ENCODE results near the gene CHRNA1.

Gene CHRNA1

DNA sequence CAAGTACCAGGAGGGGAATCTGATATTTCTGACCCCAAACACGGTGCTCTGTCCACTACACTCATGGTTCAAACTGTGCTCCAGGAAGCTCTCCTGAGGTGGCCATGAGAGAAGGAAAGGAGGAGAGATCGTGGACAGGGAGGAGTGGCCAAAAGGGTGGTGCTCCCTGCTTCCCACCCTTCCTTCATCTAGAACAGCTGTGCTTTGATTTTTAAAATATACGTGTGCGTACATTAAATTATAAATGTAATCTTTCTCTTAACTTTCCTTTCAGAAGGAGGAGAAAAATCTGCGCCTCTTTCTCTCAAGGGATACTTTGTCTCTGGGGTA is 8.2 kb upstream of the CHRNA1 start:
- ChIA-PET CTCF (interaction anchor here (0.6 to 12.4 kb wide), 29 partner anchors 9 to 293 kb away, joined by 3 to 417 read pairs (median 15); partner anchors contain the start of gene CHN1), POLR2A (interaction anchor here (0.6 to 1.9 kb wide), 2 partner anchors 15 to 66 kb away, joined by 3 to 7 read pairs; no protein-coding TSS in a partner anchor)
- TF ChIP-seq, protein P1, sequence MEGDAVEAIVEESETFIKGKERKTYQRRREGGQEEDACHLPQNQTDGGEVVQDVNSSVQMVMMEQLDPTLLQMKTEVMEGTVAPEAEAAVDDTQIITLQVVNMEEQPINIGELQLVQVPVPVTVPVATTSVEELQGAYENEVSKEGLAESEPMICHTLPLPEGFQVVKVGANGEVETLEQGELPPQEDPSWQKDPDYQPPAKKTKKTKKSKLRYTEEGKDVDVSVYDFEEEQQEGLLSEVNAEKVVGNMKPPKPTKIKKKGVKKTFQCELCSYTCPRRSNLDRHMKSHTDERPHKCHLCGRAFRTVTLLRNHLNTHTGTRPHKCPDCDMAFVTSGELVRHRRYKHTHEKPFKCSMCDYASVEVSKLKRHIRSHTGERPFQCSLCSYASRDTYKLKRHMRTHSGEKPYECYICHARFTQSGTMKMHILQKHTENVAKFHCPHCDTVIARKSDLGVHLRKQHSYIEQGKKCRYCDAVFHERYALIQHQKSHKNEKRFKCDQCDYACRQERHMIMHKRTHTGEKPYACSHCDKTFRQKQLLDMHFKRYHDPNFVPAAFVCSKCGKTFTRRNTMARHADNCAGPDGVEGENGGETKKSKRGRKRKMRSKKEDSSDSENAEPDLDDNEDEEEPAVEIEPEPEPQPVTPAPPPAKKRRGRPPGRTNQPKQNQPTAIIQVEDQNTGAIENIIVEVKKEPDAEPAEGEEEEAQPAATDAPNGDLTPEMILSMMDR (IDR thresholded peaks at IDR 0.05; ENCODE audit: insufficient read depth, low read length, missing control alignments) = no peak
- H3K4me3 ChIP-seq (ENCODE audit: low read depth, low read length) = no peak overlapping the region
- DNase-seq (ENCODE audit: low read depth, low spot score) = no peak

DNA sequence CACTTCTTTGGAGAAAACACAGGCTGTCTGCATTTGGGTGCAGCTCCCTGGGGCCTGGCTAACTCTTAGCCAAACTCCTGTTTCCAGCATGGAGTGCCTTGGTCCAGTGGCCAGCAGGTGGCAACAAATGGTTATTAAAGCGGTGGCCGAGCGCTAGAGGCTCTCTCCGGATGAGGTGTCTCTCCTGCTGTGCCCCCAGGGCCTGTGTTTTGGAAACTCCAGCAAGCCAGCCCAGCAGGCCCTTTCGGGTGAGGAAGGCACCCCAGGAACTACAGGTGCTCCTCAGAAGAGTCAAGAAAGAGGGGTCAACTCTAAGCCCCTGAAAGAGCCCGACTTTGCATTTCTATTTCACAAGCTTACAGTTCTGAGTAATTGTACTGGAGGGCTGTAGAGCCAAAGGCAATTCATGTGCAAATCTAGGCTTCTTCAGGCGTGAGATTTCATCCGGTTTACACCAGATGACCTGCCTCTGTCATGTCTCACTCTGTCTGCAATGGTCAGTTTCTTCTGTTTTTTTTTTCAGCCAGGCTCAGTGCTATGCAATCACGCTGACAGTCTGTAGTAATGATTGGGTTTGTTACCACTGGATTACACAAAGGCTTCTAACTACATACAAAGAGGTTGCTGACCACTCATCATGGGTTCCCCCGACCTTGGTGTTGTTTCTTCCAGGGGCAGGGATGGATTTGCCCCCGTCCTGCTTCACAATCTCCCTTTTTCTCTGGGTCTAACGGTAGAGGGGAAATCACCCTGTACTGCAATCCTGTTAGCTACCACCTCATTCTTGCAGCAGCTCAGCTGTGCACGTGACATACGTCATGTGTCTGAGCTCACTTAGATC is 7.6 kb upstream of the CHRNA1 start:
- H3K4me3 ChIP-seq (ENCODE audit: low read depth, low read length) = no peak overlapping the region
- TF ChIP-seq, protein P1 (IDR thresholded peaks at IDR 0.05; ENCODE audit: insufficient read depth, low read length, missing control alignments) = peak; percentile 86
- DNase-seq (ENCODE audit: low read depth, low spot score) = no peak
- CTCF ChIA-PET = interaction anchor here (0.6 to 12.4 kb wide), 68 partner anchors 7 to 367 kb away, joined by 3 to 417 read pairs (median 5); partner anchors contain the start of gene CHN1
- POLR2A ChIA-PET = interaction anchor here (0.6 to 1.9 kb wide), 5 partner anchors 16 to 218 kb away, joined by 3 to 7 read pairs (median 3); no protein-coding TSS in a partner anchor

DNA sequence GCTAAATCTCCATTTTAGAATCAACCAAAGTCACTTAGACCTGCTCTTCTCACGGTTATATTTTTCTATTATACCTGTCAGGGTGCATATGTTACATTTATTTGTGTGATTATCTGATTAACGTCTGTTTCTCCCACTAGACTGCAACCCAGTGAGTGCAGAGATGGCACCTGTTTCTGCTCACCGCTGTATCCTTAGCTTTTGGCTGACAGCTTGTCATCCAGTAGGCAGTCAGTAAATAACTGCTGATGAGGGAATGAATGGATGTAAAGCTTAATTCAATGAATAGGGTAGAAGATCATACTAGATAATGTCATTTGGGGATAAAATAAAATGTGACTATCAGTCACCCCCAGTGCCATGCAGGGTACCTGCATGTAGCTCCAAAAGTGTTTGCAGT is 6.9 kb upstream of the CHRNA1 start:
- POLR2A ChIA-PET = interaction anchor here (0.7 to 1.9 kb wide), 4 partner anchors 16 to 219 kb away, joined by 3 to 7 read pairs (median 4); no protein-coding TSS in a partner anchor
- no peak for DNase-seq (ENCODE audit: low read depth, low spot score)
- CTCF ChIA-PET = interaction anchor here (0.8 to 12.4 kb wide), 64 partner anchors 8 to 368 kb away, joined by 3 to 417 read pairs (median 6); partner anchors contain the start of gene CHN1
- TF ChIP-seq, protein P1 (IDR thresholded peaks at IDR 0.05; ENCODE audit: insufficient read depth, low read length, missing control alignments) = no peak
- H3K4me3 ChIP-seq (ENCODE audit: low read depth, low read length) = no peak overlapping the region

DNA sequence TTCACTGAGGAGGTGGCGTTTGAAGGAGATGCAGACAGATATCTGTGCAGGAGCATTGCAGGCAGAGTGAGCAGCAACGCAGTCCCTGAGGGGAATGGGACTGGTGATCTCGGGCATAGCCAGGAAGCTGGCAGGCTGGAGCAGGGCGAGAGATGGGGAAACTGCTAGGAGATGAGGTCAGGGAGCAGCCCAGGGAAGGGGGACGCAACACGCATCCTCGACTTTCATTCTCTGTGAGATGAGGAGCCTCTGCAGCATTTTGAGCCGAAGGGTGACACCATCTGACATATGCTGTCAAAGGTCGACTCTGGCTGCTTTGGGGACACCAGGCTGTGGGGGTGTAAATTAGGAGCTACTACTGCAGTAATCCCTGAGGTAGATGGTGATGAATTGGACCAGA is 4.3 kb upstream of the CHRNA1 start:
- CTCF ChIA-PET = interaction anchor here (1.1 to 12.4 kb wide), 4 partner anchors 20 to 223 kb away, joined by 3 to 417 read pairs (median 102); no protein-coding TSS in a partner anchor
- TF ChIP-seq, protein P1 (IDR thresholded peaks at IDR 0.05; ENCODE audit: insufficient read depth, low read length, missing control alignments) = no peak
- DNase-seq (ENCODE audit: low read depth, low spot score) = no peak
- POLR2A ChIA-PET = no interaction called here
- H3K4me3 ChIP-seq (ENCODE audit: low read depth, low read length) = no peak overlapping the region

DNA sequence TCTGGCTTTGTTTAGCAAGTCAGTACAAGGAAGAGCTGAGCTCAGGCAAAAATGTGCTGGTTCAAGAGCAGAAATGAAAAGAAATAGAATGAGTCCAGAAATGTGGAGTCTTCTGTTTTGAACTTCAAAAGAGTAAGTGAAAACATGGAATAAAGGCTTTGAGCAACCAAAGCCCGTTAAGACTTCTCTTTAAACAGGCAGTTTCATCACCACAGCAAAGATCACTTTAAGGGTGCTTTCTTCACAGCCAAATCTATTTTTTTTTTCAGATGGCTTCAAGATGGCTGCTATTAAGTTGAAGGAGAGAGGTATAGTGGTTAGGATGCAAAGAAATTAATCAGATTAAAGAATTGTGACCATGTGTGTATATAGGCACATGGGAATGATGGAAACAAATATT is 2.0 kb upstream of the CHRNA1 start:
- TF ChIP-seq, protein P1 (IDR thresholded peaks at IDR 0.05; ENCODE audit: insufficient read depth, low read length, missing control alignments) = no peak
- no peak for DNase-seq (ENCODE audit: low read depth, low spot score)
- POLR2A ChIA-PET = no interaction called here
- H3K4me3 ChIP-seq (ENCODE audit: low read depth, low read length) = no peak overlapping the region
- CTCF ChIA-PET = interaction anchor here (0.7 to 7.3 kb wide), 7 partner anchors 9 to 232 kb away, joined by 3 to 70 read pairs (median 8); no protein-coding TSS in a partner anchor

DNA sequence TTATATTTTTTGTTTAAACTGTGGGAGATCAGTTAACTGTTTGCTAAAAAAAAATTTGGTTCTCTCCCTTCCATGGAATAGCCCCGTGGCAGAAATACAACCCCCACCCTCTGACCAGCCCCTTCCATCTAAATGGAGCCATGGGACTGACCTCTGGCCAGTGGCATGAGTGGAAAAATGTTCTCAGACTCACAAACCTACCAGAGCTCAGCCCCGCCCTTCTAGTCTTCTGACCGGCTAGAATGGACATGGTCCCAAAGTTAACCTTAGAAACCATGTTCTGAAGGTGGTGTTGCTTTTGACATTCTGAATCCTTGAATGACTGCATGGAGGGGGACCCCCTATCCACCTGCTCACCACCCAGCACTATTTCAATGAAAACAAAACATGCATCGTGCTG is 1.3 kb upstream of the CHRNA1 start:
- no peak overlapping the region for H3K4me3 ChIP-seq (ENCODE audit: low read depth, low read length)
- POLR2A ChIA-PET = no interaction called here
- TF ChIP-seq, protein P1 (IDR thresholded peaks at IDR 0.05; ENCODE audit: insufficient read depth, low read length, missing control alignments) = no peak
- no peak for DNase-seq (ENCODE audit: low read depth, low spot score)
- CTCF ChIA-PET = interaction anchor here (1.2 to 7.3 kb wide), 9 partner anchors 10 to 233 kb away, joined by 3 to 70 read pairs (median 6); no protein-coding TSS in a partner anchor

Data from AG04449 (cell line).